Stromal cell of bone marrow (primary cell): Measurements from ENCODE around the gene NDUFB3.
A peak's percentile ranks its signal among the peaks of the same experiment; 100 is the strongest.

Experiments
- DNase-seq: peaks from one replicate; pipeline ENCODE4 v3.0.0-alpha.2; 2012; ENCODE audit warnings: low read depth

NDUFB3 gene

GRCh38 chr2:201128933-201129505 is 57.2 kb downstream of the NDUFB3 start:
- DNase-seq = no peak

GRCh38 chr2:201130524-201131186 is 58.9 kb downstream of the NDUFB3 start:
- peak; percentile 64 for DNase-seq

- DNase-seq = no peak
Measured at GRCh38 chr2:201132518-201132917, 60.7 kb downstream of the NDUFB3 start.
